ENCODE measurements around the gene WDR3.
"Not testable (repeated sequence)": the region's sequence is repeated elsewhere in the genome, so short reads cannot be mapped to it uniquely, and the experiment has no call there.

The WDR3 gene

GRCh38 chr1:117904485-117904884 is 25.1 kb upstream of the WDR3 start:
- H3K9me3 ChIP-seq, result no peaks in the 10 kb centered on the region
- H3K27me3 ChIP-seq, result no peaks in the 10 kb centered on the region
- no peak for DNase-seq
- no peak overlapping the region for H3K27ac ChIP-seq
- no peak for TF ChIP-seq CTCF (IDR thresholded peaks at IDR 0.05)
- no peak overlapping the region for H3K4me3 ChIP-seq
- peaks cover 42 to 57% (median 47%) of the 10 kb centered on the region in 3 donors for H3K36me3 ChIP-seq
- no peaks in the 10 kb centered on the region for H3K4me1 ChIP-seq
- intact Hi-C loops (cut with DNase I; ENCODE audit: low total_unique reads), result no loop called here

GRCh38 chr1:117905019-117905418 is 24.5 kb upstream of the WDR3 start:
- Histone ChIP-seq H3K27ac (no peak overlapping the region), H3K27me3 (no peaks in the 10 kb centered on the region), H3K36me3 (peaks cover 45 to 58% (median 53%) of the 10 kb centered on the region in 3 donors), H3K4me1 (no peaks in the 10 kb centered on the region), H3K4me3 (no peak overlapping the region), H3K9me3 (no peaks in the 10 kb centered on the region)
- no peak for DNase-seq
- no peak for TF ChIP-seq CTCF (IDR thresholded peaks at IDR 0.05)
- intact Hi-C loops (cut with DNase I; ENCODE audit: low total_unique reads), result no loop called here

- no peak overlapping the region for H3K27ac ChIP-seq
- intact Hi-C loops (cut with DNase I; ENCODE audit: low total_unique reads), result no loop called here
- no peak for DNase-seq
- H3K4me3 ChIP-seq, result no peak overlapping the region
- no peaks in the 10 kb centered on the region for H3K9me3 ChIP-seq
- peaks cover 58 to 79% (median 62%) of the 10 kb centered on the region in 3 donors for H3K36me3 ChIP-seq
- H3K27me3 ChIP-seq, result no peaks in the 10 kb centered on the region
- no peak for TF ChIP-seq CTCF (IDR thresholded peaks at IDR 0.05)
- no peaks in the 10 kb centered on the region for H3K4me1 ChIP-seq
These were observed 18.5 kb upstream of the WDR3 start for GRCh38 chr1:117911051-117911450.

GRCh38 chr1:117919376-117919775 is 10.2 kb upstream of the WDR3 start:
- intact Hi-C loops (cut with DNase I; ENCODE audit: low total_unique reads), result no loop called here
- H3K36me3 ChIP-seq, result peaks cover 45 to 56% (median 46%) of the 10 kb centered on the region in 3 donors

GRCh38 chr1:117921991-117922390 is 7.5 kb upstream of the WDR3 start:
- H3K4me1 ChIP-seq, result peaks cover 0 to 4% (median 2%) of the 10 kb centered on the region in 4 donors
- H3K27ac ChIP-seq, result no peak overlapping the region
- intact Hi-C loops (cut with DNase I; ENCODE audit: low total_unique reads), result loop anchor here (10.0 kb wide), 1 partner anchor 557 kb away; the partner anchor contains the start of gene MAN1A2
- no peak for DNase-seq
- peaks cover 24 to 30% (median 27%) of the 10 kb centered on the region in 3 donors for H3K36me3 ChIP-seq
- H3K27me3 ChIP-seq, result no peaks in the 10 kb centered on the region
- no peak for TF ChIP-seq CTCF (IDR thresholded peaks at IDR 0.05)
- H3K4me3 ChIP-seq, result no peak overlapping the region
- no peaks in the 10 kb centered on the region for H3K9me3 ChIP-seq

More at GRCh38 chr1:117919376-117919775, 10.2 kb upstream of the WDR3 start:
- Histone ChIP-seq H3K27ac (no peak overlapping the region), H3K9me3 (no peaks in the 10 kb centered on the region), H3K27me3 (no peaks in the 10 kb centered on the region), H3K4me1 (no peaks in the 10 kb centered on the region), H3K4me3 (no peak overlapping the region)
- no peak for DNase-seq
- TF ChIP-seq CTCF (IDR thresholded peaks at IDR 0.05), result no peak

GRCh38 chr1:117922717-117923116 is 6.8 kb upstream of the WDR3 start:
- H3K27me3 ChIP-seq, DNase-seq, H3K4me1 ChIP-seq, H3K27ac ChIP-seq, H3K9me3 ChIP-seq, H3K4me3 ChIP-seq: not testable (repeated sequence)
- intact Hi-C loops (cut with DNase I; ENCODE audit: low total_unique reads), result loop anchor here (10.0 kb wide), 1 partner anchor 558 kb away; the partner anchor contains the start of gene MAN1A2
- peaks cover 17 to 22% (median 20%) of the 10 kb centered on the region in 3 donors for H3K36me3 ChIP-seq
